RCC 7860 (cell line): ENCODE results near the gene FAM149A.

ENCODE experiments used
- DNase-seq: peaks from one replicate; pipeline ENCODE4 v3.0.0-alpha.2; 2015; ENCODE audit warnings: low spot score
- FAIRE-seq: peaks from 2 replicates; lab custom pipeline; 2012; peaks lifted over from hg19 to GRCh38; lab: Jason Lieb, UNC

FAM149A gene

GRCh38 chr4:186200516-186200915 is 96.0 kb downstream of the FAM149A start:
- DNase-seq (no peak), FAIRE-seq (no peak)

- no peak for DNase-seq
- no peak for FAIRE-seq
Measured at GRCh38 chr4:186201010-186201409, 96.5 kb downstream of the FAM149A start.

- DNase-seq (no peak), FAIRE-seq (no peak)
Measured at GRCh38 chr4:186201535-186202230, 97.2 kb downstream of the FAM149A start.

GRCh38 chr4:186202490-186203140 is 98.1 kb downstream of the FAM149A start:
- FAIRE-seq: no peak
- DNase-seq: no peak

GRCh38 chr4:186203406-186203805 is 98.9 kb downstream of the FAM149A start:
- FAIRE-seq (no peak), DNase-seq (no peak)

- FAIRE-seq: no peak
- no peak for DNase-seq
Measured at GRCh38 chr4:186204103-186204559, 99.6 kb downstream of the FAM149A start.

- FAIRE-seq: no peak
- DNase-seq: no peak
Measured at GRCh38 chr4:186204686-186205085, 100.2 kb downstream of the FAM149A start.

- no peak for FAIRE-seq
- no peak for DNase-seq
Measured at GRCh38 chr4:186205156-186205555, 100.7 kb downstream of the FAM149A start.

GRCh38 chr4:186216465-186217024 is 112.0 kb downstream of the FAM149A start:
- FAIRE-seq: no peak
- DNase-seq: no peak

GRCh38 chr4:186217733-186218293 is 113.3 kb downstream of the FAM149A start:
- DNase-seq (no peak), FAIRE-seq (no peak)

- DNase-seq (no peak), FAIRE-seq (no peak)
Measured at GRCh38 chr4:186221624-186222023, 117.1 kb downstream of the FAM149A start.
